Measurements from ENCODE around the gene GTPBP1. TPM values are rescaled to one million over a fixed set of nuclear protein-coding genes. Genes with fewer than 3 reads are reported as not detected.

The GTPBP1 gene
- polyA plus RNA-seq, 4 donors, result 36.8 to 63.6 (median 52.3) TPM

- DNase-seq (ENCODE audit: low read depth in 4 of 4, low spot score in 2 of 4), result no peak
Observed at GRCh38 chr22:38724176-38724575, 18.4 kb downstream of the GTPBP1 start.

GRCh38 chr22:38724926-38725571, 19.3 kb downstream of the GTPBP1 start:
- DNase-seq (ENCODE audit: low read depth in 4 of 4, low spot score in 2 of 4), result no peak

- DNase-seq (ENCODE audit: low read depth in 4 of 4, low spot score in 2 of 4), result no peak
Observed at GRCh38 chr22:38725900-38726655, 20.3 kb downstream of the GTPBP1 start.

DNA sequence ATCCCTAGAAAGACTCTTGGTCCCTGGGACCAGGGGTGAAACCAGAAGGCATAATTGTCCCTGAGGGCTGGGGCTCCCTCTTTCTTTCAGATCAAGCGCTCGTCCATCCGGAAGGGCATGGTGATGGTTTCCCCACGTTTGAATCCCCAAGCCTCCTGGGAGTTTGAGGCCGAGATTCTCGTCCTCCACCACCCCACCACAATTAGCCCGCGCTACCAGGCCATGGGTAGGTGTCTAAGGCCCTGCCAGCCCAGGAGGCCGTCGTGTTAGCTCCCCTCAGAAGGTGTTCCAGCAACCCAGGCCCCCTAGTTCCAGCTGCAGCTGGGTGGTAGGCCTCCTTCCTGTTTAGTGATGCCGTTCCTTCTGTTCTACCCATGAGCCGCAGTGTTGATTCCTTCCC, 21.4 kb downstream of the GTPBP1 start:
- DNase-seq (ENCODE audit: low read depth in 4 of 4, low spot score in 2 of 4), result no peak

- DNase-seq (ENCODE audit: low read depth in 4 of 4, low spot score in 2 of 4), result no peak
Observed at GRCh38 chr22:38727530-38728451, 22.0 kb downstream of the GTPBP1 start.

GRCh38 chr22:38728871-38729796, 23.4 kb downstream of the GTPBP1 start:
- DNase-seq (ENCODE audit: low read depth in 4 of 4, low spot score in 2 of 4), result no peak

GRCh38 chr22:38729946-38730345, 24.2 kb downstream of the GTPBP1 start:
- no peak for DNase-seq (ENCODE audit: low read depth in 4 of 4, low spot score in 2 of 4)

GRCh38 chr22:38730411-38730871, 24.7 kb downstream of the GTPBP1 start:
- no peak for DNase-seq (ENCODE audit: low read depth in 4 of 4, low spot score in 2 of 4)

- no peak for DNase-seq (ENCODE audit: low read depth in 4 of 4, low spot score in 2 of 4)
Observed at GRCh38 chr22:38731703-38732161, 26.0 kb downstream of the GTPBP1 start.

DNA sequence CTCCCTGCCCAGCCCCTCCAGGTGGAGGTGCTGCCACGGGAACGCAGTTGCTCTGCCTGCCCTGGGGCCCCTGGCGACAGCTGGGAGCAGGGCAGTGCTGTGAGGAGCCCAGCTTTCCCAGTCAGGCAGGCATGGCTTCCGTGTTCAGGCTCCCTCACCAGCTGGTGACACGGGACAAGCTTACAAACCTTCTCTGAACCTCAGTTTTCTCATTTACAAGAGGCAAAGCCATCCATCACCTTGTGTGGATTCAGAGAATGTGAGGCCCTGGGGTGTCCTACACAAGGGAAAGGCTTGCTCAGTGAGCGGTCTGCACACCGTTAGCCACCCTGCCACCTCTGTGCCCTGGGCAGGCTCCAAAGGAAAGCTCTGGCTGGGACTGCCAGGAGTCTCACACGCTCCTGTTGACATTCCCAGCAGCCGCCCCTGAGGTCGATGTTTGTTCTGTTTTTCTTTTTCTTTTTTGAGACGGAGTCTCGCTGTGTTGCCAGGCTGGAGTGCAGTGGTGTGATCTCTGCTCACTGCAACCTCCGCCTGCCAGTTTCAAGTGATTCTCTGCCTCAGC, 26.6 kb downstream of the GTPBP1 start:
- DNase-seq (ENCODE audit: low read depth in 4 of 4, low spot score in 2 of 4), result no peak

- DNase-seq (ENCODE audit: low read depth in 4 of 4, low spot score in 2 of 4), result no peak
Observed at GRCh38 chr22:38733329-38733723, 27.6 kb downstream of the GTPBP1 start.

GRCh38 chr22:38733724-38734381, 28.1 kb downstream of the GTPBP1 start:
- DNase-seq (ENCODE audit: low read depth in 4 of 4, low spot score in 2 of 4), result no peak

- DNase-seq (ENCODE audit: low read depth in 4 of 4, low spot score in 2 of 4), result no peak
Observed at GRCh38 chr22:38734421-38735100, 28.8 kb downstream of the GTPBP1 start.

GRCh38 chr22:38735126-38735464, 29.4 kb downstream of the GTPBP1 start:
- DNase-seq (ENCODE audit: low read depth in 4 of 4, low spot score in 2 of 4), result no peak

- DNase-seq (ENCODE audit: low read depth in 4 of 4, low spot score in 2 of 4), result no peak
Observed at GRCh38 chr22:38735465-38736256, 29.9 kb downstream of the GTPBP1 start.

GRCh38 chr22:38736257-38736570, 30.5 kb downstream of the GTPBP1 start:
- DNase-seq (ENCODE audit: low read depth in 4 of 4, low spot score in 2 of 4), result no peak

DNA sequence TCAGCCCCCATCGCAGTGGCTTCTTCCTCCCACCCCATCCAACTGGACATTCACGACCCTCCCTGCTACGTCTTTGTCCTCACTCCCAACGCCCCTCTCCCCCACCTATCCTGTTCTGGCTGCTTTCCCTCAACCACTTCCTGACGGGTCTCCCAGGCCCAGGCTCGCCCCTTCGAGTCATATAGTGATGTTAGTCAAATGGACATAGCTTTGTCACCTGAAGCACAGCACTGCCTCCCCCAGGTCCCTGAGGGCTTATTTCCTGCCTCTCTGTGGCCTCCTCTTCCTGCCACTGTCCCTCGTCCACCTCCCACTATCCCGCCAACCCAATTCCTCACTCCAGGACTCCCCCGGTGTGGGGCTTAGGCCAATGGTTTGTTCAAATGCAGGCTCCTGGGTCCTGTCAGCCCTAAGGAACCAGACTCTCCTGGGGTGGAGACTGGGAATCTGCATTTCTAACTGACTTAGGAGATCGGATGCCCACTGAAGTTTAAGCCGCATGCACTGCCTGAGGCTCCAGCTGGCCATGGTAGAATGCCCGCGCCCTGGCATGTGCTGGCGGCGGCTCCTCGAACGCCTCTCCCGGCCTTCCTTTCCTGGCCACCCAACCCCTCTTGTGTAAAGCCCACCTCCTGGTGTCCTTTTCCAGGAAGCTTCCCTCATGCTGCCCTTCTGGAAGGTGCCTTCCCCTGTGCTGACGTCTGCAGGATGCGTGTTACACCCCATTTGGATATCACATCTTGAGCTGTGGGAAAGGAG, 31.7 kb downstream of the GTPBP1 start:
- DNase-seq (ENCODE audit: low read depth in 4 of 4, low spot score in 2 of 4), result no peak

Data from left renal cortex interstitium (tissue), 4 donors.